ENCODE measurements around the gene SEMA3B.

DNA sequence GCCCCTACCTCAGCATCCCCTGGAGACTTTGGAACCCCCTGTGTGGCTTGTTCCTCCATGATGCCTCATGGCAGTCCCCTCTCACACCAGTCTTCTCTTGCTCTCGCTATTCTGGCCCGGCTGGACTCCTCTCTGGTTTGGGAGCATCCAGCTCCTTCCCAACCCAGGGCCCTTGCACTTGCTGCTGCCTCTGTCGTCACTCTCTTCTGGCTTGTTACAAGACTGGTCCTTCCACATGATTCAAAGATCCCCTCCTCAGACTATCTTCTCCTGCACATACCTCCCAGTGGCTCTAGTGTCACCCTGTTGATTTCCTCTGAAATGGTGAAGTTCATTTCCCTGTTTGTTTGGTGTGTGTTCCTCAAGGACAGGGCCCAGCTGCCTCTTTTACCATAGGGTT, 39.5 kb upstream of the SEMA3B start:
- TF ChIP-seq, protein P1, sequence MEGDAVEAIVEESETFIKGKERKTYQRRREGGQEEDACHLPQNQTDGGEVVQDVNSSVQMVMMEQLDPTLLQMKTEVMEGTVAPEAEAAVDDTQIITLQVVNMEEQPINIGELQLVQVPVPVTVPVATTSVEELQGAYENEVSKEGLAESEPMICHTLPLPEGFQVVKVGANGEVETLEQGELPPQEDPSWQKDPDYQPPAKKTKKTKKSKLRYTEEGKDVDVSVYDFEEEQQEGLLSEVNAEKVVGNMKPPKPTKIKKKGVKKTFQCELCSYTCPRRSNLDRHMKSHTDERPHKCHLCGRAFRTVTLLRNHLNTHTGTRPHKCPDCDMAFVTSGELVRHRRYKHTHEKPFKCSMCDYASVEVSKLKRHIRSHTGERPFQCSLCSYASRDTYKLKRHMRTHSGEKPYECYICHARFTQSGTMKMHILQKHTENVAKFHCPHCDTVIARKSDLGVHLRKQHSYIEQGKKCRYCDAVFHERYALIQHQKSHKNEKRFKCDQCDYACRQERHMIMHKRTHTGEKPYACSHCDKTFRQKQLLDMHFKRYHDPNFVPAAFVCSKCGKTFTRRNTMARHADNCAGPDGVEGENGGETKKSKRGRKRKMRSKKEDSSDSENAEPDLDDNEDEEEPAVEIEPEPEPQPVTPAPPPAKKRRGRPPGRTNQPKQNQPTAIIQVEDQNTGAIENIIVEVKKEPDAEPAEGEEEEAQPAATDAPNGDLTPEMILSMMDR (IDR thresholded peaks at IDR 0.05), result no peak
- no peak for TF ChIP-seq ZFX (IDR thresholded peaks at IDR 0.05; ENCODE audit: borderline replicate concordance)
